ENCODE measurements around the gene SEMA7A.

DNA sequence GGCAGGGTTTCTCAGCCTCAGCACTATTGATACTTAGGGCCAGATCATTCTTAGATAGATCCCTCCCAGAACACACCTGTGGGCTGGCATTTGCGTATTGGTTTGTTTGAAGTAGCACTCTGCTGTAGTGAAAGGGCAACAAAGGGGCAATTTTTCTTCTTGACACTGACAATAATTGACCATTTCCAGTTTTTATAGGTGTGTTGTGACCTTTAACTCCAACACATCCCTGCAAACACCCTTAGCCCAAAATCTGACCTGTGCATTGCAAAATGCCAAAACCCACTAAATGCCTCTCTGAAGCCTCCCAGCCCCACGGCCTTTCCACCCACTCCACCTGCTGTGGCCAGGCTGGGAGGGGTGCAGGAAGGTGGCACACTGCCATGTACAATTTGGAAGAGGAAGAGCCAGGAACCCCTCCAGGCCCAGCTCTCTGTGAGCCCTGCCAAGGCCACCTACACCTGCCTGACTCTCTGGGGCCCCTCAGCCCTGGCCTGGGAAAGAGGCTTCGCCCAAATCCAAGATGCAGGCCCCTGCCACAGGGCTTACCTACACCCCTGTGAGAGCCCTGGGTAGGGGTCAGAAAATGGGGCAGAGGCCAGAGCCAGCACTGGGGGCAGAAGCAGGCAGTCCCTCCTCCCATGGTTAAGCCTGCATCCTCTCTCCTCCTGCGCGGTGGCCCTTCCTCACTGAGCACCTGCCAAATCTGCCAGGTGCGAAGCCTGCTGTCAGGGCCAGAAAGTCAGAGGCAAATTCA is 56.8 kb downstream of the SEMA7A start:
- TF ChIP-seq, protein P1, sequence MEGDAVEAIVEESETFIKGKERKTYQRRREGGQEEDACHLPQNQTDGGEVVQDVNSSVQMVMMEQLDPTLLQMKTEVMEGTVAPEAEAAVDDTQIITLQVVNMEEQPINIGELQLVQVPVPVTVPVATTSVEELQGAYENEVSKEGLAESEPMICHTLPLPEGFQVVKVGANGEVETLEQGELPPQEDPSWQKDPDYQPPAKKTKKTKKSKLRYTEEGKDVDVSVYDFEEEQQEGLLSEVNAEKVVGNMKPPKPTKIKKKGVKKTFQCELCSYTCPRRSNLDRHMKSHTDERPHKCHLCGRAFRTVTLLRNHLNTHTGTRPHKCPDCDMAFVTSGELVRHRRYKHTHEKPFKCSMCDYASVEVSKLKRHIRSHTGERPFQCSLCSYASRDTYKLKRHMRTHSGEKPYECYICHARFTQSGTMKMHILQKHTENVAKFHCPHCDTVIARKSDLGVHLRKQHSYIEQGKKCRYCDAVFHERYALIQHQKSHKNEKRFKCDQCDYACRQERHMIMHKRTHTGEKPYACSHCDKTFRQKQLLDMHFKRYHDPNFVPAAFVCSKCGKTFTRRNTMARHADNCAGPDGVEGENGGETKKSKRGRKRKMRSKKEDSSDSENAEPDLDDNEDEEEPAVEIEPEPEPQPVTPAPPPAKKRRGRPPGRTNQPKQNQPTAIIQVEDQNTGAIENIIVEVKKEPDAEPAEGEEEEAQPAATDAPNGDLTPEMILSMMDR (conservative IDR thresholded peaks at IDR 0.05 in 1 of 2, IDR thresholded peaks at IDR 0.05 in 1 of 2; ENCODE audit: extremely low read depth in 1 of 2, insufficient read depth in 1 of 2, low read depth in 1 of 2, low read length in 2 of 2): no peak
- no peak for TF ChIP-seq EZH2 (IDR thresholded peaks at IDR 0.05; ENCODE audit: borderline replicate concordance, low read length)
